Endothelial cell of umbilical vein (primary cell): Measurements from ENCODE around the gene ASIC5. TPM values are rescaled to one million over a fixed set of nuclear protein-coding genes. Genes with fewer than 3 reads are reported as not detected.
"Not testable (repeated sequence)": the region's sequence is repeated elsewhere in the genome, so short reads cannot be mapped to it uniquely, and the experiment has no call there.

ENCODE experiments used
- BruUV-seq: library from RNA; stranded (reverse); fragments of 400-500 nt; replicated peaks from 2 replicates; lab custom pipeline; 2021; lab: Mats Ljungman, UMichigan
- CTCF ChIA-PET: fragments of 300-600, 350-600 bp; sonication (Branson Sonifier 250); formaldehyde crosslinking; loops from one replicate; lab custom pipeline; 2021; ENCODE audit warnings: antibody characterized with exemption, inconsistent platforms; lab: Charles Lee
- POLR2A ChIA-PET: fragments of 300-600, 350-600 bp; sonication (Branson Sonifier 250); formaldehyde crosslinking; loops from one replicate; lab custom pipeline; 2021; ENCODE audit warnings: antibody characterized with exemption, inconsistent platforms; lab: Charles Lee
- DNase-seq: peaks from one replicate; pipeline ENCODE4 v3.0.0-alpha.2; 2011; ENCODE audit warnings: low read depth, low spot score
- FAIRE-seq: peaks from 2 replicates; lab custom pipeline; 2011; peaks lifted over from hg19 to GRCh38; lab: Jason Lieb, UNC
- H2AFZ ChIP-seq: 2 replicates; pipeline ENCODE4 v1.6.0; 2012; ENCODE audit warnings: low read depth, low read length, control low read depth, inconsistent platforms
- H3K27ac ChIP-seq: 2 replicates; pipeline ENCODE4 v1.5.1; 2011; ENCODE audit warnings: low read depth, mild to moderate bottlenecking, control low read depth, low read length, moderate library complexity; ENCODE audit not compliant: insufficient read depth
- H3K27me3 ChIP-seq, 2 experiments: 2 replicates each; pipeline versions ENCODE4 v1.6.0 to v1.6.1; 2011; ENCODE audit warnings: low read length in 2 of 2, mixed read lengths in 1 of 2; ENCODE audit not compliant: control insufficient read depth in 2 of 2, insufficient read depth in 2 of 2
- H3K36me3 ChIP-seq, 2 experiments: 2 replicates in 1 of 2; 3 replicates in 1 of 2; pipeline ENCODE4 v1.5.1; 2011; ENCODE audit warnings: low read length in 2 of 2, mild to moderate bottlenecking in 1 of 2, moderate library complexity in 1 of 2; ENCODE audit not compliant: control insufficient read depth in 2 of 2, insufficient read depth in 2 of 2; ENCODE audit errors: extremely low read depth in 1 of 2
- H3K4me1 ChIP-seq: 3 replicates; pipeline ENCODE4 v1.5.1; 2011; ENCODE audit warnings: mild to moderate bottlenecking, low read length; ENCODE audit not compliant: control insufficient read depth, insufficient read depth; ENCODE audit errors: extremely low read depth
- H3K4me2 ChIP-seq: 2 replicates; pipeline ENCODE4 v1.6.1; 2011; ENCODE audit warnings: low read length, control low read depth, mixed read lengths; ENCODE audit not compliant: insufficient read depth
- H3K4me3 ChIP-seq, 3 experiments: fragments of 200-600 bp in 1 of 3; sonication (generic), shearing (Covaris generic) in 1 of 3; replicated peaks in 1 of 3; 2 replicates each; pipeline ENCODE4 v1.5.1; 2011 to 2016; ENCODE audit warnings: control low read depth in 3 of 3, low read length in 3 of 3, mild to moderate bottlenecking in 2 of 3, inconsistent platforms in 1 of 3, low read depth in 1 of 3, moderate library complexity in 1 of 3; ENCODE audit not compliant: insufficient read depth in 1 of 3
- H3K79me2 ChIP-seq: 2 replicates; pipeline ENCODE4 v1.6.0; 2012; ENCODE audit warnings: low read length, inconsistent platforms; ENCODE audit not compliant: control insufficient read depth, insufficient read depth
- H3K9ac ChIP-seq: replicated peaks from 2 replicates; pipeline ENCODE3; 2011; ENCODE audit warnings: low read length, control low read depth; ENCODE audit not compliant: insufficient read depth; ENCODE audit errors: extremely low read depth
- H3K9me1 ChIP-seq: replicated peaks from 3 replicates; pipeline ENCODE4 v1.6.0; 2011; ENCODE audit warnings: mild to moderate bottlenecking, low read length; ENCODE audit not compliant: control insufficient read depth, insufficient read depth; ENCODE audit errors: extremely low read depth
- H3K9me3 ChIP-seq: replicated peaks from 2 replicates; pipeline ENCODE4 v1.5.1; 2012; ENCODE audit warnings: low read length, inconsistent platforms; ENCODE audit not compliant: control insufficient read depth, insufficient read depth
- H4K20me1 ChIP-seq: replicated peaks from 2 replicates; pipeline ENCODE3; 2011; ENCODE audit warnings: mild to moderate bottlenecking, low read length; ENCODE audit not compliant: control insufficient read depth, insufficient read depth; ENCODE audit errors: extremely low read depth
- EZH2 ChIP-seq: IDR thresholded peaks from 2 replicates; pipeline ENCODE4 v1.6.1; 2012; ENCODE audit warnings: borderline replicate concordance, low read depth, mild to moderate bottlenecking, moderate library complexity, low read length, inconsistent platforms; ENCODE audit not compliant: severe bottlenecking
- FOS ChIP-seq: IDR thresholded peaks from 2 replicates; pipeline ENCODE4 v1.6.1; 2011; ENCODE audit warnings: mild to moderate bottlenecking, low read length, moderate library complexity, borderline replicate concordance; ENCODE audit not compliant: insufficient read depth
- GATA2 ChIP-seq: IDR thresholded peaks from 2 replicates; pipeline ENCODE4 v1.7.0; 2011; ENCODE audit warnings: low read depth, mild to moderate bottlenecking, moderate library complexity, mixed read lengths, low read length; ENCODE audit not compliant: insufficient read length, insufficient read depth
- JUN ChIP-seq: IDR thresholded peaks from 2 replicates; pipeline ENCODE4 v1.6.1; 2011; ENCODE audit warnings: borderline replicate concordance, low read depth; ENCODE audit not compliant: insufficient read length, insufficient read depth
- MYC ChIP-seq: IDR thresholded peaks from one replicate; pipeline ENCODE4 v1.6.1; 2011; ENCODE audit warnings: mild to moderate bottlenecking, low read depth, low read length
- POLR2A ChIP-seq: IDR thresholded peaks from 2 replicates; pipeline ENCODE4 v1.6.1; 2012; ENCODE audit warnings: low read depth, mild to moderate bottlenecking, control low read depth, low read length
- POLR2AphosphoS5 ChIP-seq: IDR thresholded peaks from 2 replicates; pipeline ENCODE4 v1.6.1; 2012; ENCODE audit warnings: low read depth, mild to moderate bottlenecking, control low read depth, low read length, moderate library complexity; ENCODE audit not compliant: insufficient read depth
- dilution Hi-C: fragments of 300-500 bp; cut with MboI; formaldehyde crosslinking; loops from one replicate; pipeline ENCODE4 v1.15.0; 2019; ENCODE audit warnings: low sequenced_read_pairs; ENCODE audit not compliant: extremely low pct_ligation_motif_present
- intact Hi-C: fragments of 100-400 bp; cut with micrococcal nuclease; formaldehyde crosslinking; loops from one replicate; pipeline ENCODE4 v1.10.0; 2022
- polyA plus RNA-seq, 4 experiments: library from polyadenylated mRNA; depleted of rRNA in 3 of 4; stranded (reverse) in 3 of 4; unstranded in 1 of 4; fragments of >200 nt; gene quantifications; 2 replicates each; pipeline versions ENCODE4 v1.2.1 to v1.2.3, GENCODE V29; 2011 to 2012; ENCODE audit warnings: missing spikeins in 1 of 4
- total RNA-seq: library from RNA; stranded (reverse); gene quantifications from 2 replicates; pipeline ENCODE4 v1.2.3, GENCODE V29; 2021
- TF ChIP-seq, protein P1 (sequence below): IDR thresholded peaks from 2 replicates; pipeline ENCODE4 v1.6.1; 2011; ENCODE audit not compliant: insufficient read depth, insufficient read length
- TF ChIP-seq, protein P2 (sequence below), 2 donors: IDR thresholded peaks; 1 replicate in 1 of 2; 2 replicates in 1 of 2; pipeline ENCODE4 v1.5.1; 2011; ENCODE audit warnings: low read length in 2 of 2, mild to moderate bottlenecking in 2 of 2, moderate library complexity in 2 of 2, control low read depth in 1 of 2, inconsistent platforms in 1 of 2, low read depth in 1 of 2; ENCODE audit not compliant: insufficient read depth in 1 of 2; ENCODE audit errors: extremely low read depth in 1 of 2

ASIC5 gene
- total and polyA plus RNA-seq, 2 donors (not counting 3 experiments of a cell fraction or from before 2014, with no cell fraction given): not detected

GRCh38 chr4:155899891-155900290, 33.8 kb upstream of the ASIC5 start:
- no peak overlapping the region for H3K4me3 ChIP-seq
- DNase-seq (no peak), FAIRE-seq (no peak)
- no peaks in the 10 kb centered on the region for H3K27me3 ChIP-seq
- no peak overlapping the region for H3K4me2 ChIP-seq
- H4K20me1 ChIP-seq: no peaks in the 10 kb centered on the region
- POLR2A ChIA-PET: no interaction called here
- no peaks in the 10 kb centered on the region for H3K4me1 ChIP-seq
- dilution Hi-C loops: no loop called here
- no peaks in the 10 kb centered on the region for H3K36me3 ChIP-seq
- TF ChIP-seq MYC (no peak), EZH2 (no peak), POLR2AphosphoS5 (no peak), FOS (no peak), POLR2A (no peak), GATA2 (no peak), JUN (no peak)
- TF ChIP-seq, protein P1, sequence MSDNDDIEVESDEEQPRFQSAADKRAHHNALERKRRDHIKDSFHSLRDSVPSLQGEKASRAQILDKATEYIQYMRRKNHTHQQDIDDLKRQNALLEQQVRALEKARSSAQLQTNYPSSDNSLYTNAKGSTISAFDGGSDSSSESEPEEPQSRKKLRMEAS: no peak
- TF ChIP-seq, protein P2, sequence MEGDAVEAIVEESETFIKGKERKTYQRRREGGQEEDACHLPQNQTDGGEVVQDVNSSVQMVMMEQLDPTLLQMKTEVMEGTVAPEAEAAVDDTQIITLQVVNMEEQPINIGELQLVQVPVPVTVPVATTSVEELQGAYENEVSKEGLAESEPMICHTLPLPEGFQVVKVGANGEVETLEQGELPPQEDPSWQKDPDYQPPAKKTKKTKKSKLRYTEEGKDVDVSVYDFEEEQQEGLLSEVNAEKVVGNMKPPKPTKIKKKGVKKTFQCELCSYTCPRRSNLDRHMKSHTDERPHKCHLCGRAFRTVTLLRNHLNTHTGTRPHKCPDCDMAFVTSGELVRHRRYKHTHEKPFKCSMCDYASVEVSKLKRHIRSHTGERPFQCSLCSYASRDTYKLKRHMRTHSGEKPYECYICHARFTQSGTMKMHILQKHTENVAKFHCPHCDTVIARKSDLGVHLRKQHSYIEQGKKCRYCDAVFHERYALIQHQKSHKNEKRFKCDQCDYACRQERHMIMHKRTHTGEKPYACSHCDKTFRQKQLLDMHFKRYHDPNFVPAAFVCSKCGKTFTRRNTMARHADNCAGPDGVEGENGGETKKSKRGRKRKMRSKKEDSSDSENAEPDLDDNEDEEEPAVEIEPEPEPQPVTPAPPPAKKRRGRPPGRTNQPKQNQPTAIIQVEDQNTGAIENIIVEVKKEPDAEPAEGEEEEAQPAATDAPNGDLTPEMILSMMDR (IDR thresholded peaks at IDR 0.05; ENCODE audit: extremely low read depth in 1 of 2, insufficient read depth in 1 of 2, low read depth in 1 of 2, low read length in 2 of 2): no peak
- CTCF ChIA-PET: interaction anchor here (1.0 kb wide), 1 partner anchor 15 kb away, joined by 3 read pairs; no protein-coding TSS in a partner anchor
- intact Hi-C loops: no loop called here
- H3K79me2 ChIP-seq: no peaks in the 10 kb centered on the region
- no peak overlapping the region for H2AFZ ChIP-seq
- H3K9ac ChIP-seq: no peak overlapping the region
- no peak overlapping the region for H3K27ac ChIP-seq
- no peaks in the 10 kb centered on the region for H3K9me3 ChIP-seq
- BruUV-seq: no TSS peak
- H3K9me1 ChIP-seq: no peaks in the 10 kb centered on the region

GRCh38 chr4:155898371-155898770, 32.3 kb upstream of the ASIC5 start:
- DNase-seq, H3K4me2 ChIP-seq, H3K27ac ChIP-seq, POLR2A ChIA-PET, H3K9me1 ChIP-seq, intact Hi-C loops, H3K4me3 ChIP-seq, H2AFZ ChIP-seq, H4K20me1 ChIP-seq, H3K9ac ChIP-seq, CTCF ChIA-PET, dilution Hi-C loops, FAIRE-seq, H3K27me3 ChIP-seq, H3K9me3 ChIP-seq, H3K4me1 ChIP-seq, BruUV-seq, H3K79me2 ChIP-seq, H3K36me3 ChIP-seq: not testable (repeated sequence)
